GM12864 (cell line): ENCODE results near the gene DAPK1.
A peak's percentile ranks its signal among the peaks of the same experiment; 100 is the strongest.

Experiments used
- DNase-seq: peaks from one replicate; pipeline ENCODE4 v3.0.0-alpha.2; 2011; ENCODE audit warnings: low read depth
- H3K4me3 ChIP-seq: 2 replicates; pipeline ENCODE4 v1.5.1; 2011; ENCODE audit warnings: mild to moderate bottlenecking, low read depth, low read length, control low read depth
- CTCF ChIP-seq: IDR thresholded peaks from 2 replicates; pipeline ENCODE4 v1.5.1; 2011; ENCODE audit warnings: low read depth, mild to moderate bottlenecking, moderate library complexity, low read length, control low read depth, inconsistent platforms; ENCODE audit errors: missing control alignments

Gene DAPK1

GRCh38 chr9:87601176-87601575, 103.5 kb downstream of the DAPK1 start:
- no peak for TF ChIP-seq CTCF
- no peak for DNase-seq
- no peak overlapping the region for H3K4me3 ChIP-seq

- no peak overlapping the region for H3K4me3 ChIP-seq
- no peak for TF ChIP-seq CTCF
- DNase-seq, result no peak
Measured at GRCh38 chr9:87601595-87601994, 103.9 kb downstream of the DAPK1 start.

- H3K4me3 ChIP-seq, result no peak overlapping the region
- TF ChIP-seq CTCF, result no peak
- DNase-seq, result no peak
Measured at GRCh38 chr9:87602933-87603643, 105.4 kb downstream of the DAPK1 start.

GRCh38 chr9:87603854-87604490, 106.3 kb downstream of the DAPK1 start:
- H3K4me3 ChIP-seq, result no peak overlapping the region
- TF ChIP-seq CTCF, result no peak
- no peak for DNase-seq

- peak; percentile 26 for DNase-seq
- H3K4me3 ChIP-seq, result no peak overlapping the region
- TF ChIP-seq CTCF, result no peak
Measured at GRCh38 chr9:87604886-87605588, 107.4 kb downstream of the DAPK1 start.

- DNase-seq, result no peak
- no peak for TF ChIP-seq CTCF
- no peak overlapping the region for H3K4me3 ChIP-seq
Measured at GRCh38 chr9:87605676-87606075, 108.0 kb downstream of the DAPK1 start.
